K562 (cell line): ENCODE results near the gene USP43. TPM values are rescaled to one million over a fixed set of nuclear protein-coding genes. Genes with fewer than 3 reads are reported as not detected.

Experiments
- ATAC-seq: fragments of 200-7000 bp; cut with Tn5 transposase; 3 replicates; pipeline ENCODE4 v1.9.1; 2020; ENCODE audit warnings: moderate library complexity
- BruUV-seq: library from RNA; stranded (reverse); fragments of 400-500 nt; replicated peaks from 2 replicates; lab custom pipeline; 2021; lab: Mats Ljungman, UMichigan
- CTCF ChIA-PET: fragments of 300-600 bp; formaldehyde crosslinking; extraction: SDS; loops from one replicate; lab custom pipeline; 2021; ENCODE audit warnings: low intra/inter-chr PET ratio; lab: Yijun Ruan, JAX
- POLR2A ChIA-PET: fragments of 300-600, 350-650 bp; sonication (Branson Sonifier 250); formaldehyde crosslinking; extraction: SDS; loops from one replicate; lab custom pipeline; 2021; ENCODE audit warnings: antibody characterized with exemption, inconsistent platforms; lab: Yijun Ruan, JAX
- DNase-seq, 4 experiments: peaks; one replicate each; pipeline versions ENCODE4 v3.0.0 to v3.0.0-alpha.2; 2011 to 2018; ENCODE audit warnings: low spot score in 3 of 4, mixed read lengths in 3 of 4; ENCODE audit errors: extremely low read depth in 1 of 4
- FAIRE-seq: peaks from 2 replicates; lab custom pipeline; 2011; peaks lifted over from hg19 to GRCh38; lab: Jason Lieb, UNC
- H2AFZ ChIP-seq: 2 replicates; pipeline ENCODE4 v1.6.0; 2011; ENCODE audit warnings: low read depth, low read length, control low read depth, inconsistent platforms
- H3K27ac ChIP-seq: fragments of 200-600 bp; 3 replicates; pipeline ENCODE4 v1.8.0; 2011; ENCODE audit warnings: low read depth, mild to moderate bottlenecking, control low read depth, inconsistent platforms, low read length, moderate library complexity, mixed read lengths; ENCODE audit errors: extremely low read depth
- H3K27me3 ChIP-seq, 2 experiments: fragments of 300-600 bp in 1 of 2; 2 replicates in 1 of 2; 3 replicates in 1 of 2; pipeline versions ENCODE4 v1.6.0 to v1.8.0; 2011; ENCODE audit warnings: inconsistent platforms in 2 of 2, low read length in 2 of 2, mild to moderate bottlenecking in 1 of 2, mixed read lengths in 1 of 2, moderate library complexity in 1 of 2; ENCODE audit not compliant: control insufficient read depth in 2 of 2, insufficient read depth in 2 of 2
- H3K36me3 ChIP-seq: fragments of 300-600 bp; 3 replicates; pipeline ENCODE4 v1.8.0; 2011; ENCODE audit warnings: mild to moderate bottlenecking, low read length, inconsistent platforms; ENCODE audit not compliant: control insufficient read depth, insufficient read depth
- H3K4me1 ChIP-seq, 2 experiments: fragments of 200-600 bp in 1 of 2; replicated peaks in 1 of 2; 2 replicates in 1 of 2; 3 replicates in 1 of 2; pipeline versions ENCODE4 v1.5.1 to v1.8.0; 2011; ENCODE audit warnings: inconsistent platforms in 2 of 2, low read length in 2 of 2, mild to moderate bottlenecking in 1 of 2, mixed read lengths in 1 of 2, moderate library complexity in 1 of 2; ENCODE audit not compliant: control insufficient read depth in 2 of 2, insufficient read depth in 2 of 2
- H3K4me2 ChIP-seq: 2 replicates; pipeline ENCODE4 v1.6.1; 2011; ENCODE audit warnings: low read length, control low read depth, inconsistent platforms, mixed read lengths; ENCODE audit not compliant: insufficient read depth
- H3K4me3 ChIP-seq: fragments of 200-600 bp; sonication (generic), shearing (Covaris generic); 2 replicates; pipeline ENCODE4 v1.5.1; 2016; ENCODE audit warnings: control low read depth, inconsistent platforms
- H3K79me2 ChIP-seq: fragments of 200-600 bp; 3 replicates; pipeline ENCODE4 v1.8.0; 2011; ENCODE audit warnings: low read length, inconsistent platforms; ENCODE audit not compliant: control insufficient read depth, insufficient read depth
- H3K9ac ChIP-seq, 2 experiments: 2 replicates each; pipeline versions ENCODE4 v1.6.0 to v1.6.1; 2011; ENCODE audit warnings: low read depth in 2 of 2, low read length in 2 of 2, control low read depth in 1 of 2, inconsistent platforms in 1 of 2, mild to moderate bottlenecking in 1 of 2, mixed read lengths in 1 of 2; ENCODE audit not compliant: insufficient read depth in 1 of 2
- H3K9me1 ChIP-seq: one replicate; pipeline ENCODE4 v1.6.0; 2011; ENCODE audit warnings: inconsistent platforms, mild to moderate bottlenecking, low read length, moderate library complexity; ENCODE audit not compliant: control insufficient read depth, insufficient read depth
- H3K9me3 ChIP-seq: replicated peaks from 2 replicates; pipeline ENCODE4 v1.5.1; 2011; ENCODE audit warnings: low read depth, low read length, inconsistent platforms; ENCODE audit not compliant: control insufficient read depth, insufficient read depth
- H4K20me1 ChIP-seq: replicated peaks from 2 replicates; pipeline ENCODE4 v1.6.1; 2011; ENCODE audit warnings: low read length, inconsistent platforms, mixed read lengths; ENCODE audit not compliant: control insufficient read depth, insufficient read depth
- CBFA2T3 ChIP-seq: fragments of 450-650 bp; IDR thresholded peaks from 2 replicates; pipeline ENCODE4 v1.6.1; 2017
- ELF1 ChIP-seq: fragments of 200-800 bp; sonication (Bioruptor generic); IDR thresholded peaks from 2 replicates; pipeline ENCODE4 v1.6.1; 2016; ENCODE audit warnings: missing genetic modification characterization, missing compliant biosample characterization
- FOXA3 ChIP-seq, 2 experiments: fragments of 450-650 bp in 1 of 2; sonication (generic) in 1 of 2; formaldehyde crosslinking; IDR thresholded peaks in 1 of 2; conservative IDR thresholded peaks in 1 of 2; 2 replicates each; pipeline versions ENCODE4 v1.4.0 to v1.8.0; 2020 to 2022; ENCODE audit warnings: mild to moderate bottlenecking in 2 of 2, missing genetic modification reagents in 1 of 2
- FOXM1 ChIP-seq, 2 experiments: fragments of 450-650 bp in 1 of 2; sonication (generic) in 1 of 2; formaldehyde crosslinking in 1 of 2; IDR thresholded peaks; 2 replicates each; pipeline versions ENCODE4 v1.6.1 to v1.9.0; 2017 to 2022; ENCODE audit warnings: low read depth in 2 of 2, mild to moderate bottlenecking in 2 of 2, missing genetic modification reagents in 1 of 2, moderate library complexity in 1 of 2
- NR0B1 ChIP-seq: fragments of 450-650 bp; IDR thresholded peaks from one replicate; pipeline ENCODE4 v1.6.1; 2018; ENCODE audit warnings: mild to moderate bottlenecking, moderate library complexity; ENCODE audit not compliant: partially characterized antibody
- TFE3 ChIP-seq: fragments of 450-650 bp; formaldehyde crosslinking; IDR thresholded peaks from 2 replicates; pipeline ENCODE4 v1.4.0; 2020; ENCODE audit warnings: mild to moderate bottlenecking, mixed read lengths
- ZBTB7A ChIP-seq: IDR thresholded peaks from 2 replicates; pipeline ENCODE4 v1.6.1; 2011; ENCODE audit warnings: low read depth, mild to moderate bottlenecking, low read length, moderate library complexity, borderline replicate concordance; ENCODE audit not compliant: control insufficient read depth
- ZNF263 ChIP-seq: sonication (generic); formaldehyde crosslinking; IDR thresholded peaks from 2 replicates; pipeline ENCODE4 v1.8.0; 2022; ENCODE audit warnings: mild to moderate bottlenecking, missing genetic modification reagents, borderline replicate concordance
- ZNF395 ChIP-seq: fragments of 200-800 bp; sonication (Bioruptor generic); IDR thresholded peaks from 2 replicates; pipeline ENCODE4 v1.6.1; 2017; ENCODE audit warnings: missing genetic modification characterization, missing compliant biosample characterization
- WGBS: fragments of 100-300 bp; shearing (Covaris generic); methylation state at CpG from one replicate; pipeline ENCODE4 v1.1.6; 2016; ENCODE audit warnings: low coverage, mixed read lengths; ENCODE audit not compliant: insufficient coverage; ENCODE audit errors: missing lambda C conversion rate; 5-methylcytosine and 5-hydroxymethylcytosine counted together
- in situ Hi-C: fragments of 300-500 bp; cut with MboI; formaldehyde crosslinking; loops from 4 replicates; pipeline ENCODE4 v1.15.0; 2018; ENCODE audit warnings: inconsistent platforms, mixed read lengths
- intact Hi-C: fragments of 100-400 bp; cut with micrococcal nuclease; formaldehyde crosslinking; loops from 2 replicates; pipeline ENCODE4 v1.14.2; 2022
- polyA plus RNA-seq, 8 experiments: library from polyadenylated mRNA; depleted of rRNA in 4 of 8; stranded (reverse) in 5 of 8; unstranded in 3 of 8; fragments of >200 nt; fragmentation: Nextera tagmentation in 2 of 8; fragmentation: Illumina TruSeq in 1 of 8; extraction: Ambion mirVana in 2 of 8; extraction: Trizol in 1 of 8; gene quantifications; 2 replicates each; pipeline versions ENCODE4 v1.2.1 to v1.2.3, GENCODE V29; 2011 to 2014; ENCODE audit warnings: inconsistent platforms in 1 of 8, missing spikeins in 1 of 8
- total RNA-seq, 7 experiments: library from RNA; depleted of rRNA in 6 of 7; stranded (reverse); fragments of >200 nt in 6 of 7; fragmentation: Illumina TruSeq in 2 of 7; extraction: Trizol in 2 of 7; gene quantifications; 2 replicates each; pipeline versions ENCODE4 v1.2.1 to v1.2.3, GENCODE V29; 2011 to 2021; ENCODE audit warnings: low replicate concordance in 1 of 7
- TF ChIP-seq, protein P1 (sequence below), 2 experiments: IDR thresholded peaks; 2 replicates each; pipeline ENCODE4 v1.6.1; 2011; ENCODE audit warnings: borderline replicate concordance in 1 of 2, control low read depth in 1 of 2, low read depth in 1 of 2, low read length in 1 of 2, mild to moderate bottlenecking in 1 of 2, mixed read lengths in 1 of 2, moderate library complexity in 1 of 2; ENCODE audit not compliant: insufficient read depth in 1 of 2, insufficient read length in 1 of 2, poor library complexity in 1 of 2, severe bottlenecking in 1 of 2; ENCODE audit errors: extremely low read depth in 1 of 2
- TF ChIP-seq, protein P2 (sequence below): sonication (generic); formaldehyde crosslinking; IDR thresholded peaks from 2 replicates; pipeline ENCODE4 v1.8.0; 2022; ENCODE audit warnings: mild to moderate bottlenecking, missing genetic modification reagents
- TF ChIP-seq, protein P3 (sequence below): fragments of 250-450 bp; sonication (Bioruptor Pico); IDR thresholded peaks from 2 replicates; pipeline ENCODE4 v1.4.0; 2020; ENCODE audit warnings: mild to moderate bottlenecking

The USP43 gene
- total and polyA plus RNA-seq, 9 of the 15 experiments (the other 6 are each of a cell fraction or from before 2014, with no cell fraction given): 0.01 to 0.18 (median 0.06) TPM; not detected in 1

- no peaks in the 10 kb centered on the region for H3K36me3 ChIP-seq
- H3K4me3 ChIP-seq: no peak overlapping the region
- no peak overlapping the region for H2AFZ ChIP-seq
- no peaks in the 10 kb centered on the region for H3K9me1 ChIP-seq
- 0% methylated on average over 4 of the region's 4 CpGs for WGBS
- H3K27me3 ChIP-seq: peaks cover 0 to 8% of the 10 kb centered on the region in 2 experiments; a peak in 2 of 5 replicates
- DNase-seq (no peak), ATAC-seq (no peak), FAIRE-seq (no peak)
- H4K20me1 ChIP-seq: no peaks in the 10 kb centered on the region
- H3K4me2 ChIP-seq: no peak overlapping the region
- no peaks in the 10 kb centered on the region for H3K9me3 ChIP-seq
- no peaks in the 10 kb centered on the region for H3K4me1 ChIP-seq
- H3K27ac ChIP-seq: no peak overlapping the region
- in situ Hi-C loops (no loop called here), intact Hi-C loops (no loop called here)
- H3K9ac ChIP-seq: no peak overlapping the region
- CTCF ChIA-PET: no interaction called here
- POLR2A ChIA-PET: no interaction called here
- BruUV-seq: no TSS peak
- H3K79me2 ChIP-seq: no peaks in the 10 kb centered on the region
- TF ChIP-seq FOXA3 (CRISPR knock-in tag; conservative IDR thresholded peaks at IDR 0.05 in 1 of 2, IDR thresholded peaks at IDR 0.05 in 1 of 2): no peak
- no peak for TF ChIP-seq ELF1 (tag)
- TF ChIP-seq, protein P1, sequence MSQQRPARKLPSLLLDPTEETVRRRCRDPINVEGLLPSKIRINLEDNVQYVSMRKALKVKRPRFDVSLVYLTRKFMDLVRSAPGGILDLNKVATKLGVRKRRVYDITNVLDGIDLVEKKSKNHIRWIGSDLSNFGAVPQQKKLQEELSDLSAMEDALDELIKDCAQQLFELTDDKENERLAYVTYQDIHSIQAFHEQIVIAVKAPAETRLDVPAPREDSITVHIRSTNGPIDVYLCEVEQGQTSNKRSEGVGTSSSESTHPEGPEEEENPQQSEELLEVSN (IDR thresholded peaks at IDR 0.05; ENCODE audit: borderline replicate concordance in 1 of 2, extremely low read depth in 1 of 2, insufficient read depth in 1 of 2, insufficient read length in 1 of 2, low read depth in 1 of 2, low read length in 1 of 2, poor library complexity in 1 of 2, severe bottlenecking in 1 of 2): no peak
- TF ChIP-seq ZNF395: no peak
- TF ChIP-seq, protein P2, sequence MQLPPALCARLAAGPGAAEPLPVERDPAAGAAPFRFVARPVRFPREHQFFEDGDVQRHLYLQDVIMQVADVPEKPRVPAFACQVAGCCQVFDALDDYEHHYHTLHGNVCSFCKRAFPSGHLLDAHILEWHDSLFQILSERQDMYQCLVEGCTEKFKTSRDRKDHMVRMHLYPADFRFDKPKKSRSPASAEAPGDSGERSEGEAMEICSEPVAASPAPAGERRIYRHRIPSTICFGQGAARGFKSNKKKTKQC (CRISPR knock-in tag): no peak
- no peak for TF ChIP-seq CBFA2T3
- TF ChIP-seq ZNF263 (CRISPR knock-in tag): no peak
- TF ChIP-seq ZBTB7A: no peak
- no peak for TF ChIP-seq TFE3 (CRISPR knock-in tag)
- TF ChIP-seq NR0B1: no peak
- TF ChIP-seq, protein P3, sequence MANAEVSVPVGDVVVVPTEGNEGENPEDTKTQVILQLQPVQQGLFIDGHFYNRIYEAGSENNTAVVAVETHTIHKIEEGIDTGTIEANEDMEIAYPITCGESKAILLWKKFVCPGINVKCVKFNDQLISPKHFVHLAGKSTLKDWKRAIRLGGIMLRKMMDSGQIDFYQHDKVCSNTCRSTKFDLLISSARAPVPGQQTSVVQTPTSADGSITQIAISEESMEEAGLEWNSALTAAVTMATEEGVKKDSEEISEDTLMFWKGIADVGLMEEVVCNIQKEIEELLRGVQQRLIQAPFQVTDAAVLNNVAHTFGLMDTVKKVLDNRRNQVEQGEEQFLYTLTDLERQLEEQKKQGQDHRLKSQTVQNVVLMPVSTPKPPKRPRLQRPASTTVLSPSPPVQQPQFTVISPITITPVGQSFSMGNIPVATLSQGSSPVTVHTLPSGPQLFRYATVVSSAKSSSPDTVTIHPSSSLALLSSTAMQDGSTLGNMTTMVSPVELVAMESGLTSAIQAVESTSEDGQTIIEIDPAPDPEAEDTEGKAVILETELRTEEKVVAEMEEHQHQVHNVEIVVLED (CRISPR knock-in tag): no peak
- TF ChIP-seq FOXM1 (IDR thresholded peaks at IDR 0.05; ENCODE audit: low read depth): no peak
- no peak for TF ChIP-seq FOXM1 (CRISPR knock-in tag; IDR thresholded peaks at IDR 0.05; ENCODE audit: low read depth)
Measured at GRCh38 chr17:9658593-9659211, 13.4 kb downstream of the USP43 start.
